GM12873 (cell line): ENCODE measurements around the gene STAM2.

Source experiments
- CTCF ChIP-seq: IDR thresholded peaks from 2 replicates; pipeline ENCODE4 v1.5.1; 2012; ENCODE audit warnings: low read depth, mild to moderate bottlenecking, moderate library complexity, low read length, control low read depth; ENCODE audit not compliant: insufficient read depth; ENCODE audit errors: missing control alignments

The STAM2 gene

GRCh38 chr2:152175368-152176112 is at the start of gene STAM2:
Gene STAM2, minus strand, starts transcription at chr2:152175763. Its CDS starts 121 bp downstream, at chr2:152175642.
- TF ChIP-seq CTCF = peak; percentile 96

- no peak for TF ChIP-seq CTCF
Measured at GRCh38 chr2:152223977-152224376, 48.4 kb upstream of the STAM2 start.

GRCh38 chr2:152222975-152223637 is 47.5 kb upstream of the STAM2 start:
- TF ChIP-seq CTCF = no peak

- TF ChIP-seq CTCF = no peak
Measured at GRCh38 chr2:152221839-152222238, 46.3 kb upstream of the STAM2 start.

- no peak for TF ChIP-seq CTCF
Measured at GRCh38 chr2:152219077-152219828, 43.7 kb upstream of the STAM2 start.

GRCh38 chr2:152201466-152201830 is 25.9 kb upstream of the STAM2 start:
- no peak for TF ChIP-seq CTCF
